IMR-90 (cell line): ENCODE measurements around the gene SPTB.

Experiments used
- MAFK ChIP-seq: IDR thresholded peaks from 2 replicates; pipeline ENCODE4 v1.6.1; 2012; ENCODE audit warnings: low read depth, low read length, improper control_type of control experiment
- MXI1 ChIP-seq: IDR thresholded peaks from 2 replicates; pipeline ENCODE4 v1.6.1; 2012; ENCODE audit warnings: low read depth, mild to moderate bottlenecking, low read length, moderate library complexity, borderline replicate concordance
- POLR2A ChIP-seq: IDR thresholded peaks from 2 replicates; pipeline ENCODE4 v1.6.1; 2012; ENCODE audit warnings: mild to moderate bottlenecking, low read depth, low read length
- SMC3 ChIP-seq: fragments of 150-350 bp; IDR thresholded peaks from 2 replicates; pipeline ENCODE4 v1.6.1; 2016; ENCODE audit warnings: low read depth, mild to moderate bottlenecking, antibody characterized with exemption, low read length, moderate library complexity
- TF ChIP-seq, protein P1 (sequence below): fragments of 150-350 bp; IDR thresholded peaks from 2 replicates; pipeline ENCODE4 v1.6.1; 2017; ENCODE audit warnings: mild to moderate bottlenecking, antibody characterized with exemption, low read length, low read depth
- TF ChIP-seq, protein P2 (sequence below): conservative IDR thresholded peaks from 2 replicates; pipeline ENCODE4 v1.5.1; 2012; ENCODE audit warnings: mild to moderate bottlenecking, low read depth, low read length, improper control_type of control experiment

DNA sequence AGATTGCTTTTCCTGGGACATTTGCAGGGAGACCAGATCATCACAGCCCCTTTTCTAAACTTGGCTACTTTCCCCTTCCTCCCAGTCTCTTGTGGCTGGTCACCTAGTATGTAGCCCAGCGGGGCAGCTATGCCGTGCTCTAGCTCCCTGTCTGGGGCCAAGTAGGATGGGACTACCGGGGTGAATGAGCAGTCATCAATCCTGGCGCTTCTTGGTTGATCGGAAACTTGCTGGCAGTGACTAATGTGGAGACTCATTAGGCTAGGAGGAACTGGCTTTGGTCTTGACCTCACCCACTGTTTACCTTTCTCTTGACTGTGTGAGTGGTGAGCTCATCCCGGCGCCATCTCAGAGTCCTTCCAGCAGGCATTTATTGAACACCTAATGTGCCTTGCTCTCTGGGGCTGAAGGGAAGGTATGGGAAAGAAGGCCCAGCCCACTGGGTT lies 159.6 kb downstream of the SPTB start:
- TF ChIP-seq, protein P1, sequence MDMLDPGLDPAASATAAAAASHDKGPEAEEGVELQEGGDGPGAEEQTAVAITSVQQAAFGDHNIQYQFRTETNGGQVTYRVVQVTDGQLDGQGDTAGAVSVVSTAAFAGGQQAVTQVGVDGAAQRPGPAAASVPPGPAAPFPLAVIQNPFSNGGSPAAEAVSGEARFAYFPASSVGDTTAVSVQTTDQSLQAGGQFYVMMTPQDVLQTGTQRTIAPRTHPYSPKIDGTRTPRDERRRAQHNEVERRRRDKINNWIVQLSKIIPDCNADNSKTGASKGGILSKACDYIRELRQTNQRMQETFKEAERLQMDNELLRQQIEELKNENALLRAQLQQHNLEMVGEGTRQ: no peak
- TF ChIP-seq, protein P2, sequence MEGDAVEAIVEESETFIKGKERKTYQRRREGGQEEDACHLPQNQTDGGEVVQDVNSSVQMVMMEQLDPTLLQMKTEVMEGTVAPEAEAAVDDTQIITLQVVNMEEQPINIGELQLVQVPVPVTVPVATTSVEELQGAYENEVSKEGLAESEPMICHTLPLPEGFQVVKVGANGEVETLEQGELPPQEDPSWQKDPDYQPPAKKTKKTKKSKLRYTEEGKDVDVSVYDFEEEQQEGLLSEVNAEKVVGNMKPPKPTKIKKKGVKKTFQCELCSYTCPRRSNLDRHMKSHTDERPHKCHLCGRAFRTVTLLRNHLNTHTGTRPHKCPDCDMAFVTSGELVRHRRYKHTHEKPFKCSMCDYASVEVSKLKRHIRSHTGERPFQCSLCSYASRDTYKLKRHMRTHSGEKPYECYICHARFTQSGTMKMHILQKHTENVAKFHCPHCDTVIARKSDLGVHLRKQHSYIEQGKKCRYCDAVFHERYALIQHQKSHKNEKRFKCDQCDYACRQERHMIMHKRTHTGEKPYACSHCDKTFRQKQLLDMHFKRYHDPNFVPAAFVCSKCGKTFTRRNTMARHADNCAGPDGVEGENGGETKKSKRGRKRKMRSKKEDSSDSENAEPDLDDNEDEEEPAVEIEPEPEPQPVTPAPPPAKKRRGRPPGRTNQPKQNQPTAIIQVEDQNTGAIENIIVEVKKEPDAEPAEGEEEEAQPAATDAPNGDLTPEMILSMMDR: no peak
- TF ChIP-seq MAFK (no peak), SMC3 (no peak), POLR2A (no peak), MXI1 (no peak)
